Peyer's patch (tissue), 4 donors: Measurements from ENCODE around the gene NPFFR1. TPM values are rescaled to one million over a fixed set of nuclear protein-coding genes. Genes with fewer than 3 reads are reported as not detected.
A peak's percentile ranks its signal among the peaks of the same experiment; 100 is the strongest.

Source experiments
- DNase-seq, 3 donors: peaks; one replicate each; pipeline ENCODE4 v3.0.0-alpha.2; 2017 to 2019
- H3K27ac ChIP-seq, 4 donors: fragments of 200-600 bp; sonication (generic); one replicate each; pipeline ENCODE4 v1.5.1; 2016 to 2019
- H3K27me3 ChIP-seq, 2 donors: fragments of 200-600 bp; sonication (generic); one replicate each; pipeline ENCODE4 v1.5.1; 2019
- H3K36me3 ChIP-seq, 3 donors: fragments of 200-600 bp; sonication (generic); one replicate each; pipeline ENCODE4 v1.5.1; 2016 to 2019
- H3K4me1 ChIP-seq, 4 donors: fragments of 200-600 bp; sonication (generic); one replicate each; pipeline ENCODE4 v1.5.1; 2016 to 2019
- H3K4me3 ChIP-seq, 4 donors: fragments of 200-600 bp; sonication (generic); 1 replicate in 3 of 4; 2 replicates in 1 of 4; pipeline ENCODE4 v1.5.1; 2016 to 2019; ENCODE audit warnings: mild to moderate bottlenecking in 1 of 4
- H3K9me3 ChIP-seq, 4 donors: fragments of 200-600 bp; sonication (generic); one replicate each; pipeline ENCODE4 v1.5.1; 2016 to 2019; ENCODE audit warnings: mild to moderate bottlenecking in 1 of 4
- CTCF ChIP-seq, 6 experiments: fragments of 450-650 bp in 4 of 6; fragments of 200-600 bp in 2 of 6; sonication (generic) in 1 of 6; IDR thresholded peaks; one replicate each; pipeline ENCODE4 v1.5.1; 2017 to 2019; ENCODE audit warnings: antibody characterized with exemption in 6 of 6, mild to moderate bottlenecking in 3 of 6, moderate library complexity in 1 of 6
- POLR2A ChIP-seq, 2 donors: fragments of 450-650 bp; IDR thresholded peaks; one replicate each; pipeline ENCODE4 v1.5.1; 2017; ENCODE audit warnings: antibody characterized with exemption in 2 of 2, mild to moderate bottlenecking in 2 of 2, moderate library complexity in 2 of 2
- total RNA-seq, 4 donors: library from RNA; depleted of rRNA; stranded (reverse); fragments of >200 nt; gene quantifications; one replicate each; pipeline ENCODE4 v1.1.0, GENCODE V29; 2016

NPFFR1 gene
- total RNA-seq, 4 donors from 2014 or later: not detected

- H3K27me3 ChIP-seq: no peaks in the 10 kb centered on the region
- H3K4me1 ChIP-seq: peaks cover 0 to 9% (median 4%) of the 10 kb centered on the region in 4 donors
- TF ChIP-seq CTCF (IDR thresholded peaks at IDR 0.05) (no peak), POLR2A (IDR thresholded peaks at IDR 0.05) (no peak)
- no peaks in the 10 kb centered on the region for H3K9me3 ChIP-seq
- DNase-seq: no peak
- no peaks in the 10 kb centered on the region for H3K36me3 ChIP-seq
- H3K4me3 ChIP-seq: no peak overlapping the region
- H3K27ac ChIP-seq: no peak overlapping the region
Observed at GRCh38 chr10:70319183-70319582, 35.4 kb upstream of the NPFFR1 start.

- DNase-seq: no peak
- no peaks in the 10 kb centered on the region for H3K36me3 ChIP-seq
- TF ChIP-seq CTCF (IDR thresholded peaks at IDR 0.05) (no peak), POLR2A (IDR thresholded peaks at IDR 0.05) (no peak)
- H3K4me1 ChIP-seq: no peaks in the 10 kb centered on the region
- no peak overlapping the region for H3K4me3 ChIP-seq
- H3K27ac ChIP-seq: no peak overlapping the region
- no peaks in the 10 kb centered on the region for H3K9me3 ChIP-seq
- H3K27me3 ChIP-seq: no peaks in the 10 kb centered on the region
Observed at GRCh38 chr10:70317943-70318318, 34.1 kb upstream of the NPFFR1 start.

GRCh38 chr10:70317272-70317942 lies 33.6 kb upstream of the NPFFR1 start:
- Histone ChIP-seq H3K27ac (no peak overlapping the region), H3K36me3 (no peaks in the 10 kb centered on the region), H3K9me3 (no peaks in the 10 kb centered on the region), H3K4me3 (no peak overlapping the region), H3K4me1 (no peaks in the 10 kb centered on the region), H3K27me3 (no peaks in the 10 kb centered on the region)
- TF ChIP-seq POLR2A (IDR thresholded peaks at IDR 0.05): no peak
- TF ChIP-seq CTCF (IDR thresholded peaks at IDR 0.05): no peak
- peak in 1 of 3 donors; percentile 21 for DNase-seq

- no peak for TF ChIP-seq POLR2A (IDR thresholded peaks at IDR 0.05)
- TF ChIP-seq CTCF (IDR thresholded peaks at IDR 0.05): no peak
- Histone ChIP-seq H3K27ac (no peak overlapping the region), H3K4me1 (no peaks in the 10 kb centered on the region), H3K36me3 (no peaks in the 10 kb centered on the region), H3K4me3 (no peak overlapping the region), H3K27me3 (no peaks in the 10 kb centered on the region), H3K9me3 (no peaks in the 10 kb centered on the region)
- DNase-seq: no peak
Observed at GRCh38 chr10:70315815-70316214, 32.0 kb upstream of the NPFFR1 start.

- no peaks in the 10 kb centered on the region for H3K27me3 ChIP-seq
- TF ChIP-seq POLR2A (IDR thresholded peaks at IDR 0.05) (no peak), CTCF (IDR thresholded peaks at IDR 0.05) (no peak)
- H3K36me3 ChIP-seq: no peaks in the 10 kb centered on the region
- H3K9me3 ChIP-seq: no peaks in the 10 kb centered on the region
- H3K4me1 ChIP-seq: no peaks in the 10 kb centered on the region
- no peak overlapping the region for H3K4me3 ChIP-seq
- no peak overlapping the region for H3K27ac ChIP-seq
- no peak for DNase-seq
Observed at GRCh38 chr10:70315276-70315675, 31.5 kb upstream of the NPFFR1 start.

- Histone ChIP-seq H3K9me3 (no peaks in the 10 kb centered on the region), H3K4me1 (no peaks in the 10 kb centered on the region), H3K4me3 (no peak overlapping the region), H3K27me3 (no peaks in the 10 kb centered on the region), H3K27ac (no peak overlapping the region), H3K36me3 (no peaks in the 10 kb centered on the region)
- DNase-seq: peak in 1 of 3 donors; percentile 34
- TF ChIP-seq CTCF (IDR thresholded peaks at IDR 0.05) (no peak), POLR2A (IDR thresholded peaks at IDR 0.05) (no peak)
Observed at GRCh38 chr10:70312972-70313371, 29.2 kb upstream of the NPFFR1 start.
